ENCODE measurements around the gene LEO1.

The LEO1 gene

DNA sequence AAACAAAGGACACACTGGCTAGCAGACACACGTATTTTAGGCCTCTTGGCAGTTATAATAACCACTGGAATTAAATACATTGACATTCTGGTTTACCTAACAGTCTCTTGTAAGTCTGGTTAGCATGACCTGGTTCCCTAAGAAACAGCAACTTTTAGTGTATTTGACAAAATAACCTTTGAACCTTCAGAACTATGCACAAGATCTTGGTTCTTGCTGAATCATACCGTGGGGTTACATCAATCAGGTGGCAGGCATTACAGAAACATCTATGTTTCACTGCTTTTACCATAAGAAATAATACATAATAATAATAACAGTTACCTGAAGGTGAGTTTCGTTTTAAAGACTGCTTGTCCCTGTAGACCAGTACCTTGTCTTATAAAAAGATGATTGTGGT, 18.8 kb downstream of the LEO1 start:
- H3K9me3 ChIP-seq (ENCODE audit: control insufficient read depth, insufficient read depth, low read length), result no peaks in the 10 kb centered on the region
- peaks cover 34% of the 10 kb centered on the region for H3K36me3 ChIP-seq (ENCODE audit: control insufficient read depth, insufficient read depth, low read length)
- H3K4me3 ChIP-seq (ENCODE audit: low read depth, low read length), result no peak overlapping the region
- H3K9ac ChIP-seq (ENCODE audit: low read depth, low read length), result no peak overlapping the region
- no peaks in the 10 kb centered on the region for H3K27me3 ChIP-seq (ENCODE audit: control insufficient read depth, insufficient read depth, low read length)
- no peaks in the 10 kb centered on the region for H3K4me1 ChIP-seq (ENCODE audit: control insufficient read depth, insufficient read depth, low read length)

DNA sequence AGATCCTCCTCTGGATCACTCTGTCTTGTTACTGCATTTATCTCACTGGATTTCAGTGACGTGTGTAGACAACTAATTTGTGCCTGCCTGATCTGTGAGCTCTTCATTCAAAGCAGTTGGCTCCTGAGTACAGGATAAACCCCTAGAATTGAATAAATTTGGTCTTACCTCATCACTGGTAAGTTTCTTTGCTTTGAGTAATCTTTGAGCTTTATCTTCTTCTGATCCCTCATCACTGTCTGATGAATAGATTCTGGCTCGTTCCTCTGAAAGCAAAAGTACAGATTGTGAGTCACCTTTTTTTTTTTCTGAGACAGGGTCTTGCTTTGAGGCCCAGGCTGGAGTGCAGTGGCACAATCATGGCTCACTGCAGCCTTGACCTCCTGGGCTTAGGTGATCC, 24.5 kb downstream of the LEO1 start:
- H3K9ac ChIP-seq (ENCODE audit: low read depth, low read length), result no peak overlapping the region
- H3K36me3 ChIP-seq (ENCODE audit: control insufficient read depth, insufficient read depth, low read length), result peaks cover 24% of the 10 kb centered on the region
- no peaks in the 10 kb centered on the region for H3K9me3 ChIP-seq (ENCODE audit: control insufficient read depth, insufficient read depth, low read length)
- no peaks in the 10 kb centered on the region for H3K4me1 ChIP-seq (ENCODE audit: control insufficient read depth, insufficient read depth, low read length)
- H3K4me3 ChIP-seq (ENCODE audit: low read depth, low read length), result no peak overlapping the region
- H3K27me3 ChIP-seq (ENCODE audit: control insufficient read depth, insufficient read depth, low read length), result no peaks in the 10 kb centered on the region

DNA sequence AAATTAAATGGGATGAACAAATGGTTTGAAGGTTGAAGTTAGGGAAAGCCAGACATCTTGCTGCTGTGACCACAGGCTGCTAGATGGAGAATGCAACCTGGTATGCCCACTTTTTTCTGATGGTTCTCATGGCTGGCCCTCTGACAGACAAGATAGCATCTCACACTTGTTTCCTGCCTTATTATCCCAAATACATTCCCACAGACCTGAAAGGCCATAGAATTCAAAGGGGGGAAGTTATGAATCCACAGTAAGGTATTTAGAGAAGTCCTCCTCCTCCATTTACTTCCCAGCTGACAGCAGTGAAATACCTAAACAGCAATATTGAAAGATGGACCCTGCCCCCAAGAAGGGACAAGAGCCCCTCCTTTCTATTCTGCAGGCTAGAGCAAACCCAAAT, 32.4 kb downstream of the LEO1 start:
- peaks cover 6% of the 10 kb centered on the region for H3K36me3 ChIP-seq (ENCODE audit: control insufficient read depth, insufficient read depth, low read length)
- no peak overlapping the region for H3K4me3 ChIP-seq (ENCODE audit: low read depth, low read length)
- H3K4me1 ChIP-seq (ENCODE audit: control insufficient read depth, insufficient read depth, low read length), result no peaks in the 10 kb centered on the region
- H3K9me3 ChIP-seq (ENCODE audit: control insufficient read depth, insufficient read depth, low read length), result no peaks in the 10 kb centered on the region
- no peaks in the 10 kb centered on the region for H3K27me3 ChIP-seq (ENCODE audit: control insufficient read depth, insufficient read depth, low read length)
- no peak overlapping the region for H3K9ac ChIP-seq (ENCODE audit: low read depth, low read length)

DNA sequence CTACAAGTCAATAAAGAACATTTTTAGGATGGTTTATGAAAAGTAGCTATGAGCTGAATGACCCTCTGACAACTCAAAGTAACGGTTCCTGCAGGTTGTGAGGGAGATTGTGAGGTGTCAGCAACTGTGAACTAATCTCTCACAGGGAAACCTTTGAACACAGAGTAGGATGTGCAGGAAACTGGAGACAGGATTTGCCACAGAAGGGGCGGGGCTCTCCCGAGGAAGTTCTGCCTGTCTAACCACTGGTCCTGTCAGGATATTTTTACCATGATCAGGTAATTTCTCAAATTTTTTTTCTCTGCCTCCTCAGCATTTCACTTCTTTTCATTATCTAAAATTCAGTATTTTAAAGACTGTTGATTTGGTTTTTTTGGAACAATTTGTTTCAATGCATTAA, 33.3 kb downstream of the LEO1 start:
- peaks cover 6% of the 10 kb centered on the region for H3K36me3 ChIP-seq (ENCODE audit: control insufficient read depth, insufficient read depth, low read length)
- H3K4me3 ChIP-seq (ENCODE audit: low read depth, low read length), result no peak overlapping the region
- H3K4me1 ChIP-seq (ENCODE audit: control insufficient read depth, insufficient read depth, low read length), result no peaks in the 10 kb centered on the region

GRCh38 chr15:51936105-51936478, 35.5 kb downstream of the LEO1 start:
- Histone ChIP-seq H3K36me3 (ENCODE audit: control insufficient read depth, insufficient read depth, low read length) (peaks cover 6% of the 10 kb centered on the region), H3K4me1 (ENCODE audit: control insufficient read depth, insufficient read depth, low read length) (peaks cover 3% of the 10 kb centered on the region), H3K9ac (ENCODE audit: low read depth, low read length) (no peak overlapping the region), H3K4me3 (ENCODE audit: low read depth, low read length) (no peak overlapping the region), H3K9me3 (ENCODE audit: control insufficient read depth, insufficient read depth, low read length) (no peaks in the 10 kb centered on the region), H3K27me3 (ENCODE audit: control insufficient read depth, insufficient read depth, low read length) (no peaks in the 10 kb centered on the region)

More for the DNA sequence above, 33.3 kb downstream of the LEO1 start:
- no peak overlapping the region for H3K9ac ChIP-seq (ENCODE audit: low read depth, low read length)
- no peaks in the 10 kb centered on the region for H3K9me3 ChIP-seq (ENCODE audit: control insufficient read depth, insufficient read depth, low read length)
- no peaks in the 10 kb centered on the region for H3K27me3 ChIP-seq (ENCODE audit: control insufficient read depth, insufficient read depth, low read length)

DNA sequence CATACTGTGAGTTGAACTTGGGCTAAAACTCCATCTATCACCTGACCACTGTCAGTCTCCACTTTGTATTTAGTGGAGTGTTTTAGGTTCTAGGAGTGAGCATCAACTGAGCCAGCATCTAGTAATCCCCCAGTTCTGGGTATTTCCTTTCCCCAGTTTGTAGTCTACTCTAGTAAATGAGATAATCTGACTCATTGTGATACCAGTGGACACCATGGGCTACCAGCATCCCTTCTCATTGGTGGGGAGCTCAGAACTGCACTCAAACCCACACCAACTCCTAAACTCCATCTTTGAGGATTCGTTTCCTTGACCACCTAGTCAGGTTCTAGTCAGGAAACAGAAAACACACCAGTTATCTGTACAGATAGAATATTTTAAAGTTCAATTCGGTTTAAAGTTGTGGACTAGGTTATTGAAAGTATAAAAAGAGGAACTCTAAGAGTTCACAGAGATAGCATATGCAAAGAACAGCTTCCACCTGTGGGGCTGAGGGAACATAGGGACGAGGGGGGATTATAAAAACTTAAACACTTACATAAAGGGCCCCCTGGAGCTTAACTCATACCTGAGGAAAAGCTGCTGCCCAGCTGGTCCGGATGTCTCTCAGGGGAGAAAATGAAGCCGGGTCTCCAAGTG, 36.0 kb downstream of the LEO1 start:
- no peak overlapping the region for H3K4me3 ChIP-seq (ENCODE audit: low read depth, low read length)

DNA sequence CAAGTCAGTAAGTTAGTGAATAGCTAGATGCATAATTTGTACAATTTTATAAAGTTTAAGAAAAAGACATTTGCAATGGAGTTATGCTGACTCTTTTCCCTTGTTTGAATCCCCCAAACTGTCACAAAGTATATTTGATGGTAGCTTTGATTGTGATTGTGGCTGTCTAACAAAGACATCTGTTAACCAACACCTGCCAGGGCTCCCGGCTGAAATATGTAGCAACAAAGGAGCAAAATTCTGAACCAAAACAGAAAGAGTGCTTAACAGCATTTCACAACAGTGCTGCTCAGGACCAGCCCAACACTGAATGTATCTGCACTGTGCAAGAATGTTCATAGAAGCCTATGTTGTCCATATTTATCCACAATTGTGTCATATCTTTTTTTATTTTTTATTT, 39.4 kb downstream of the LEO1 start:
- peaks cover 3% of the 10 kb centered on the region for H3K36me3 ChIP-seq (ENCODE audit: control insufficient read depth, insufficient read depth, low read length)
- peaks cover 8% of the 10 kb centered on the region for H3K4me1 ChIP-seq (ENCODE audit: control insufficient read depth, insufficient read depth, low read length)
- no peaks in the 10 kb centered on the region for H3K27me3 ChIP-seq (ENCODE audit: control insufficient read depth, insufficient read depth, low read length)
- H3K4me3 ChIP-seq (ENCODE audit: low read depth, low read length), result no peak overlapping the region
- H3K9me3 ChIP-seq (ENCODE audit: control insufficient read depth, insufficient read depth, low read length), result no peaks in the 10 kb centered on the region
- no peak overlapping the region for H3K9ac ChIP-seq (ENCODE audit: low read depth, low read length)

More for the DNA sequence above, 36.0 kb downstream of the LEO1 start:
- Histone ChIP-seq H3K36me3 (ENCODE audit: control insufficient read depth, insufficient read depth, low read length) (peaks cover 6% of the 10 kb centered on the region), H3K9ac (ENCODE audit: low read depth, low read length) (no peak overlapping the region), H3K9me3 (ENCODE audit: control insufficient read depth, insufficient read depth, low read length) (no peaks in the 10 kb centered on the region), H3K27me3 (ENCODE audit: control insufficient read depth, insufficient read depth, low read length) (no peaks in the 10 kb centered on the region), H3K4me1 (ENCODE audit: control insufficient read depth, insufficient read depth, low read length) (peaks cover 8% of the 10 kb centered on the region)

GRCh38 chr15:51931638-51932037, 39.9 kb downstream of the LEO1 start:
- H3K36me3 ChIP-seq (ENCODE audit: control insufficient read depth, insufficient read depth, low read length), result peaks cover 2% of the 10 kb centered on the region
- peaks cover 8% of the 10 kb centered on the region for H3K4me1 ChIP-seq (ENCODE audit: control insufficient read depth, insufficient read depth, low read length)
- no peak overlapping the region for H3K9ac ChIP-seq (ENCODE audit: low read depth, low read length)
- no peaks in the 10 kb centered on the region for H3K27me3 ChIP-seq (ENCODE audit: control insufficient read depth, insufficient read depth, low read length)
- no peaks in the 10 kb centered on the region for H3K9me3 ChIP-seq (ENCODE audit: control insufficient read depth, insufficient read depth, low read length)
- no peak overlapping the region for H3K4me3 ChIP-seq (ENCODE audit: low read depth, low read length)

- Histone ChIP-seq H3K9ac (ENCODE audit: low read depth, low read length) (no peak overlapping the region), H3K36me3 (ENCODE audit: control insufficient read depth, insufficient read depth, low read length) (no peaks in the 10 kb centered on the region), H3K27me3 (ENCODE audit: control insufficient read depth, insufficient read depth, low read length) (no peaks in the 10 kb centered on the region), H3K9me3 (ENCODE audit: control insufficient read depth, insufficient read depth, low read length) (no peaks in the 10 kb centered on the region), H3K4me3 (ENCODE audit: low read depth, low read length) (no peak overlapping the region), H3K4me1 (ENCODE audit: control insufficient read depth, insufficient read depth, low read length) (peaks cover 8% of the 10 kb centered on the region)
These were observed 40.6 kb downstream of the LEO1 start for GRCh38 chr15:51931016-51931415.

GRCh38 chr15:51926809-51927208, 44.8 kb downstream of the LEO1 start:
- H3K27me3 ChIP-seq (ENCODE audit: control insufficient read depth, insufficient read depth, low read length), result no peaks in the 10 kb centered on the region

GRCh38 chr15:51924156-51925068, 47.2 kb downstream of the LEO1 start:
- H3K27me3 ChIP-seq (ENCODE audit: control insufficient read depth, insufficient read depth, low read length), result no peaks in the 10 kb centered on the region
- H3K4me3 ChIP-seq (ENCODE audit: low read depth, low read length), result no peak overlapping the region
- H3K36me3 ChIP-seq (ENCODE audit: control insufficient read depth, insufficient read depth, low read length), result peaks cover 2% of the 10 kb centered on the region
- no peaks in the 10 kb centered on the region for H3K4me1 ChIP-seq (ENCODE audit: control insufficient read depth, insufficient read depth, low read length)
- H3K9ac ChIP-seq (ENCODE audit: low read depth, low read length), result no peak overlapping the region
- no peaks in the 10 kb centered on the region for H3K9me3 ChIP-seq (ENCODE audit: control insufficient read depth, insufficient read depth, low read length)

More at GRCh38 chr15:51926809-51927208, 44.8 kb downstream of the LEO1 start:
- no peak overlapping the region for H3K4me3 ChIP-seq (ENCODE audit: low read depth, low read length)
- no peaks in the 10 kb centered on the region for H3K9me3 ChIP-seq (ENCODE audit: control insufficient read depth, insufficient read depth, low read length)
- H3K36me3 ChIP-seq (ENCODE audit: control insufficient read depth, insufficient read depth, low read length), result no peaks in the 10 kb centered on the region
- no peak overlapping the region for H3K9ac ChIP-seq (ENCODE audit: low read depth, low read length)
- peaks cover 8% of the 10 kb centered on the region for H3K4me1 ChIP-seq (ENCODE audit: control insufficient read depth, insufficient read depth, low read length)

- H3K4me3 ChIP-seq (ENCODE audit: low read depth, low read length), result no peak overlapping the region
These were observed 54.1 kb downstream of the LEO1 start for GRCh38 chr15:51917493-51917892.

More at GRCh38 chr15:51917493-51917892, 54.1 kb downstream of the LEO1 start:
- no peaks in the 10 kb centered on the region for H3K27me3 ChIP-seq (ENCODE audit: control insufficient read depth, insufficient read depth, low read length)
- H3K36me3 ChIP-seq (ENCODE audit: control insufficient read depth, insufficient read depth, low read length), result peaks cover 3% of the 10 kb centered on the region
- H3K9ac ChIP-seq (ENCODE audit: low read depth, low read length), result no peak overlapping the region
- H3K4me1 ChIP-seq (ENCODE audit: control insufficient read depth, insufficient read depth, low read length), result no peaks in the 10 kb centered on the region
- H3K9me3 ChIP-seq (ENCODE audit: control insufficient read depth, insufficient read depth, low read length), result no peaks in the 10 kb centered on the region

Measured in iPS-15b (cell line).